Measurements from ENCODE around the gene RBPJL.
A peak's percentile ranks its signal among the peaks of the same experiment; 100 is the strongest.

Gene RBPJL

GRCh38 chr20:45353746-45354145, 47.1 kb downstream of the RBPJL start:
- TF ChIP-seq EZH2 (optimal IDR thresholded peaks at IDR 0.05; ENCODE audit: low read depth, low read length) (no peak), EZH2phosphoT487 (IDR thresholded peaks at IDR 0.05; ENCODE audit: low read length) (no peak), CTCF (IDR thresholded peaks at IDR 0.05; ENCODE audit: low read length) (no peak)
- no peak overlapping the region for H3K4me2 ChIP-seq (ENCODE audit: low read depth, low read length)
- no peak overlapping the region for H2AFZ ChIP-seq (ENCODE audit: low read length)
- H3K4me1 ChIP-seq (ENCODE audit: low read length): peaks cover 22% of the 10 kb centered on the region
- H3K27ac ChIP-seq (ENCODE audit: low read length): no peak overlapping the region
- no peaks in the 10 kb centered on the region for H3K27me3 ChIP-seq (replicated peaks; ENCODE audit: insufficient read depth, low read length)
- no peaks in the 10 kb centered on the region for H4K20me1 ChIP-seq (ENCODE audit: insufficient read depth, low read length)
- H3K9me3 ChIP-seq (replicated peaks; ENCODE audit: insufficient read depth, low read length): no peaks in the 10 kb centered on the region
- H3K9me2 ChIP-seq (replicated peaks; ENCODE audit: insufficient read depth, low read length): no peaks in the 10 kb centered on the region
- H3K36me3 ChIP-seq (replicated peaks; ENCODE audit: insufficient read depth, low read length): no peaks in the 10 kb centered on the region
- no peak overlapping the region for H3K9ac ChIP-seq (ENCODE audit: low read length)
- H3K4me3 ChIP-seq (ENCODE audit: low read length): no peak overlapping the region
- H3F3A ChIP-seq (ENCODE audit: insufficient read depth, low read length): peaks cover 3% of the 10 kb centered on the region; the same call in 1 of the 2 replicates
- no peaks in the 10 kb centered on the region for H3K79me2 ChIP-seq (ENCODE audit: low read length)
- DNase-seq: no peak

- H3K4me2 ChIP-seq (ENCODE audit: low read depth, low read length): peak overlapping the region; percentile 44; the same call in 1 of the 2 replicates
- H3K9me3 ChIP-seq (replicated peaks; ENCODE audit: insufficient read depth, low read length): no peaks in the 10 kb centered on the region
- H3K79me2 ChIP-seq (ENCODE audit: low read length): no peaks in the 10 kb centered on the region
- no peak overlapping the region for H3K27ac ChIP-seq (ENCODE audit: low read length)
- no peaks in the 10 kb centered on the region for H4K20me1 ChIP-seq (ENCODE audit: insufficient read depth, low read length)
- H3K4me1 ChIP-seq (ENCODE audit: low read length): peaks cover 22% of the 10 kb centered on the region
- peaks cover 3% of the 10 kb centered on the region; the same call in 1 of the 2 replicates for H3F3A ChIP-seq (ENCODE audit: insufficient read depth, low read length)
- H3K9ac ChIP-seq (ENCODE audit: low read length): no peak overlapping the region
- H2AFZ ChIP-seq (ENCODE audit: low read length): peak overlapping the region; percentile 46
- no peak for DNase-seq
- no peaks in the 10 kb centered on the region for H3K27me3 ChIP-seq (replicated peaks; ENCODE audit: insufficient read depth, low read length)
- no peaks in the 10 kb centered on the region for H3K36me3 ChIP-seq (replicated peaks; ENCODE audit: insufficient read depth, low read length)
- no peak for TF ChIP-seq CTCF (IDR thresholded peaks at IDR 0.05; ENCODE audit: low read length)
- TF ChIP-seq EZH2phosphoT487 (IDR thresholded peaks at IDR 0.05; ENCODE audit: low read length): no peak
- no peak for TF ChIP-seq EZH2 (optimal IDR thresholded peaks at IDR 0.05; ENCODE audit: low read depth, low read length)
- H3K9me2 ChIP-seq (replicated peaks; ENCODE audit: insufficient read depth, low read length): no peaks in the 10 kb centered on the region
- no peak overlapping the region for H3K4me3 ChIP-seq (ENCODE audit: low read length)
Measured at GRCh38 chr20:45354423-45355208, 48.0 kb downstream of the RBPJL start.

- peak overlapping the region; percentile 44; the same call in 1 of the 2 replicates for H3K4me2 ChIP-seq (ENCODE audit: low read depth, low read length)
Measured at GRCh38 chr20:45355209-45356084, 48.8 kb downstream of the RBPJL start.

More at GRCh38 chr20:45355209-45356084, 48.8 kb downstream of the RBPJL start:
- Histone ChIP-seq H3K4me1 (ENCODE audit: low read length) (peaks cover 22% of the 10 kb centered on the region), H3K4me3 (ENCODE audit: low read length) (no peak overlapping the region), H4K20me1 (ENCODE audit: insufficient read depth, low read length) (no peaks in the 10 kb centered on the region), H3K27ac (ENCODE audit: low read length) (peak overlapping the region; percentile 24; the same call in 1 of the 2 replicates), H3F3A (ENCODE audit: insufficient read depth, low read length) (peaks cover 3% of the 10 kb centered on the region; the same call in 1 of the 2 replicates), H3K9me2 (replicated peaks; ENCODE audit: insufficient read depth, low read length) (no peaks in the 10 kb centered on the region), H3K27me3 (replicated peaks; ENCODE audit: insufficient read depth, low read length) (no peaks in the 10 kb centered on the region), H3K9ac (ENCODE audit: low read length) (no peak overlapping the region), H3K9me3 (replicated peaks; ENCODE audit: insufficient read depth, low read length) (no peaks in the 10 kb centered on the region), H2AFZ (ENCODE audit: low read length) (peak overlapping the region; percentile 46), H3K79me2 (ENCODE audit: low read length) (no peaks in the 10 kb centered on the region), H3K36me3 (replicated peaks; ENCODE audit: insufficient read depth, low read length) (no peaks in the 10 kb centered on the region)
- peak; percentile 25 for DNase-seq
- TF ChIP-seq EZH2phosphoT487 (IDR thresholded peaks at IDR 0.05; ENCODE audit: low read length) (no peak), CTCF (IDR thresholded peaks at IDR 0.05; ENCODE audit: low read length) (no peak), EZH2 (optimal IDR thresholded peaks at IDR 0.05; ENCODE audit: low read depth, low read length) (no peak)

All from MM.1S (cell line).